GM12878 (cell line): ENCODE results near the gene RNF130. TPM values are rescaled to one million over a fixed set of nuclear protein-coding genes. Genes with fewer than 3 reads are reported as not detected.

ENCODE experiments used
- ATAC-seq: fragments of 200-7000 bp; cut with Tn5 transposase; 3 replicates; pipeline ENCODE4 v1.9.1; 2020; ENCODE audit warnings: mild to moderate bottlenecking, moderate library complexity
- BruUV-seq: library from RNA; stranded (reverse); fragments of 400-500 nt; replicated peaks from 2 replicates; lab custom pipeline; 2021; lab: Mats Ljungman, UMichigan
- CTCF ChIA-PET: fragments of 300-600 bp; sonication (Branson Sonifier 250); formaldehyde crosslinking; extraction: SDS; loops from one replicate; lab custom pipeline; 2021; ENCODE audit warnings: inconsistent platforms; lab: Yijun Ruan, JAX
- POLR2A ChIA-PET: fragments of 350-600 bp; formaldehyde crosslinking; extraction: SDS; loops from one replicate; lab custom pipeline; 2021; ENCODE audit warnings: inconsistent platforms; lab: Charles Lee
- RAD21 ChIA-PET: fragments of 300-600 bp; sonication (Branson Sonifier 250); formaldehyde crosslinking; loops from one replicate; lab custom pipeline; 2023; ENCODE audit warnings: antibody characterized with exemption; ENCODE audit not compliant: unreplicated experiment; lab: Charles Lee
- SMC1A ChIA-PET: fragments of 300-600 bp; sonication (Branson Sonifier 250); formaldehyde crosslinking; loops from one replicate; lab custom pipeline; 2023; ENCODE audit not compliant: unreplicated experiment, uncharacterized antibody; lab: Charles Lee
- DNase-seq: peaks from one replicate; pipeline ENCODE4 v3.0.0-alpha.2; 2011; ENCODE audit warnings: low read depth, low spot score
- FAIRE-seq: peaks from 3 replicates; lab custom pipeline; 2011; peaks lifted over from hg19 to GRCh38; lab: Jason Lieb, UNC
- H2AFZ ChIP-seq: 2 replicates; pipeline ENCODE4 v1.6.0; 2011; ENCODE audit warnings: low read depth, low read length, control low read depth; ENCODE audit not compliant: control insufficient read depth
- H3K27ac ChIP-seq: 2 replicates; pipeline ENCODE4 v1.5.1; 2011; ENCODE audit warnings: control low read depth; ENCODE audit not compliant: control insufficient read depth, insufficient read depth
- H3K27me3 ChIP-seq, 2 experiments: replicated peaks in 1 of 2; 2 replicates each; pipeline versions ENCODE4 v1.6.0 to v1.6.1; 2011; ENCODE audit warnings: low read length in 1 of 2; ENCODE audit not compliant: control insufficient read depth in 2 of 2, insufficient read depth in 2 of 2
- H3K36me3 ChIP-seq, 2 experiments: 2 replicates each; pipeline ENCODE4 v1.5.1; 2011; ENCODE audit warnings: low read length in 1 of 2; ENCODE audit not compliant: control insufficient read depth in 2 of 2, insufficient read depth in 2 of 2
- H3K4me1 ChIP-seq: 2 replicates; pipeline ENCODE4 v1.6.1; 2011; ENCODE audit warnings: mild to moderate bottlenecking, low read length, moderate library complexity, mixed read lengths; ENCODE audit not compliant: control insufficient read depth, insufficient read depth
- H3K4me2 ChIP-seq: 2 replicates; pipeline ENCODE4 v1.6.0; 2011; ENCODE audit warnings: control low read depth; ENCODE audit not compliant: control insufficient read depth, insufficient read depth
- H3K4me3 ChIP-seq: fragments of 200-600 bp; sonication (generic); 2 replicates; pipeline ENCODE4 v1.5.1; 2016
- H3K79me2 ChIP-seq: 2 replicates; pipeline ENCODE4 v1.6.0; 2011; ENCODE audit warnings: low read length; ENCODE audit not compliant: control insufficient read depth, insufficient read depth
- H3K9ac ChIP-seq: 2 replicates; pipeline ENCODE4 v1.8.0; 2011; ENCODE audit warnings: low read length, control low read depth, mixed read lengths; ENCODE audit not compliant: control insufficient read depth, insufficient read depth
- H3K9me3 ChIP-seq: replicated peaks from 3 replicates; pipeline ENCODE4 v1.5.1; 2011; ENCODE audit warnings: mild to moderate bottlenecking, low read length; ENCODE audit not compliant: control insufficient read depth, insufficient read depth
- H4K20me1 ChIP-seq: 2 replicates; pipeline ENCODE4 v1.6.0; 2011; ENCODE audit not compliant: control insufficient read depth, insufficient read depth
- CHD4 ChIP-seq: fragments of 200-600 bp; sonication (generic); IDR thresholded peaks from 2 replicates; pipeline ENCODE4 v1.6.1; 2016; ENCODE audit warnings: mild to moderate bottlenecking
- EED ChIP-seq: sonication (generic); IDR thresholded peaks from 2 replicates; pipeline ENCODE4 v1.6.1; 2016; ENCODE audit warnings: antibody characterized with exemption, low read depth
- EZH2 ChIP-seq: IDR thresholded peaks from 2 replicates; pipeline ENCODE4 v1.6.1; 2012; ENCODE audit warnings: low read depth, mild to moderate bottlenecking, control low read depth, inconsistent platforms, low read length, borderline replicate concordance; ENCODE audit not compliant: control insufficient read depth
- FOXK2 ChIP-seq: fragments of 450-650 bp; IDR thresholded peaks from 2 replicates; pipeline ENCODE4 v1.6.1; 2017; ENCODE audit warnings: mild to moderate bottlenecking, moderate library complexity
- KDM1A ChIP-seq: fragments of 200-600 bp; sonication (generic); IDR thresholded peaks from 2 replicates; pipeline ENCODE4 v1.6.1; 2016; ENCODE audit warnings: borderline replicate concordance
- NBN ChIP-seq: fragments of 450-650 bp; IDR thresholded peaks from 2 replicates; pipeline ENCODE4 v1.6.1; 2016
- NFYA ChIP-seq: IDR thresholded peaks from 2 replicates; pipeline ENCODE4 v1.6.1; 2011; ENCODE audit warnings: low read depth, mild to moderate bottlenecking, low read length, improper control_type of control experiment, borderline replicate concordance
- PAX8 ChIP-seq: fragments of 450-650 bp; IDR thresholded peaks from 2 replicates; pipeline ENCODE4 v1.6.1; 2017; ENCODE audit warnings: mild to moderate bottlenecking, moderate library complexity
- SIX5 ChIP-seq: IDR thresholded peaks from 2 replicates; pipeline ENCODE4 v1.6.1; 2011; ENCODE audit warnings: mild to moderate bottlenecking, low read depth, low read length, moderate library complexity; ENCODE audit not compliant: severe bottlenecking
- SUZ12 ChIP-seq: fragments of 200-600 bp; sonication (generic); IDR thresholded peaks from one replicate; pipeline ENCODE4 v1.6.1; 2018; ENCODE audit warnings: antibody characterized with exemption, mild to moderate bottlenecking; ENCODE audit not compliant: unreplicated experiment
- WGBS: methylation state at CpG from one replicate; pipeline ENCODE4 v1.1.6; 2016; ENCODE audit warnings: low lambda C conversion rate; ENCODE audit not compliant: insufficient replicate concordance, insufficient coverage; ENCODE audit errors: missing lambda C conversion rate; 5-methylcytosine and 5-hydroxymethylcytosine counted together
- in situ Hi-C: fragments of 300-500 bp; cut with MboI; formaldehyde crosslinking; loops from 9 replicates; pipeline ENCODE4 v1.14.3; 2018; ENCODE audit warnings: mixed read lengths
- intact Hi-C: fragments of 100-400 bp; cut with micrococcal nuclease; formaldehyde crosslinking; loops from one replicate; pipeline ENCODE4 v1.14.2; 2022; ENCODE audit not compliant: unreplicated experiment
- polyA plus RNA-seq, 11 experiments: library from polyadenylated mRNA; depleted of rRNA in 4 of 11; unstranded in 6 of 11; stranded (reverse) in 5 of 11; fragments of >200 nt; fragmentation: Nextera tagmentation in 4 of 11; fragmentation: Illumina TruSeq in 1 of 11; extraction: Ambion mirVana in 4 of 11; extraction: Trizol in 1 of 11; gene quantifications; 1 replicate in 1 of 11; 2 replicates in 10 of 11; pipeline versions ENCODE4 v1.2.1 to v1.2.3, GENCODE V29; 2011 to 2016; ENCODE audit warnings: inconsistent platforms in 2 of 11, missing spikeins in 2 of 11, low read depth in 1 of 11
- total RNA-seq, 4 experiments: library from RNA; depleted of rRNA in 3 of 4; stranded (reverse); fragments of >200 nt in 3 of 4; fragmentation: Illumina TruSeq in 1 of 4; extraction: Trizol in 1 of 4; gene quantifications; 2 replicates each; pipeline versions ENCODE4 v1.2.1 to v1.2.3, GENCODE V29; 2013 to 2021
- TF ChIP-seq, protein P1 (sequence below): fragments of 150-350 bp; IDR thresholded peaks from 2 replicates; pipeline ENCODE4 v1.6.1; 2014; ENCODE audit warnings: mild to moderate bottlenecking, low read depth, low read length
- TF ChIP-seq, protein P2 (sequence below): IDR thresholded peaks from 2 replicates; pipeline ENCODE4 v1.6.1; 2011; ENCODE audit warnings: low read depth, mild to moderate bottlenecking, low read length, moderate library complexity, borderline replicate concordance; ENCODE audit errors: extremely low read depth
- TF ChIP-seq, protein P3 (sequence below): fragments of 450-650 bp; IDR thresholded peaks from 2 replicates; pipeline ENCODE4 v1.6.1; 2016; ENCODE audit warnings: mild to moderate bottlenecking, moderate library complexity, borderline replicate concordance
- TF ChIP-seq, protein P4 (sequence below): fragments of 450-650 bp; IDR thresholded peaks from 2 replicates; pipeline ENCODE4 v1.6.1; 2018; ENCODE audit warnings: mild to moderate bottlenecking, low read depth, moderate library complexity; ENCODE audit not compliant: partially characterized antibody

RNF130 gene
- total and polyA plus RNA-seq, 10 of the 15 experiments (the other 5 are each of a cell fraction or from before 2014, with no cell fraction given) = 0.04 to 0.36 (median 0.11) TPM; not detected in 1

- ChIA-PET SMC1A (no interaction called here), CTCF (interaction anchor here (0.9 to 1.7 kb wide), 3 partner anchors 10 to 153 kb away, joined by 3 to 8 read pairs (median 3); no protein-coding TSS in a partner anchor), RAD21 (interaction anchor here (1.6 kb wide), 1 partner anchor 115 kb away, joined by 4 read pairs; no protein-coding TSS in a partner anchor), POLR2A (no interaction called here)
- Histone ChIP-seq H3K36me3 (no peaks in the 10 kb centered on the region), H3K4me2 (no peak overlapping the region), H3K27ac (no peak overlapping the region), H4K20me1 (no peaks in the 10 kb centered on the region), H2AFZ (no peak overlapping the region), H3K9ac (no peak overlapping the region), H3K4me1 (peaks cover 7% of the 10 kb centered on the region), H3K4me3 (no peak overlapping the region), H3K79me2 (no peaks in the 10 kb centered on the region), H3K27me3 (no peaks in the 10 kb centered on the region), H3K9me3 (no peaks in the 10 kb centered on the region)
- ATAC-seq (no peak), DNase-seq (no peak), FAIRE-seq (no peak)
- whole genome bisulfite sequencing = 100% methylated on average over 6 of the region's 6 CpGs
- TF ChIP-seq, protein P1, sequence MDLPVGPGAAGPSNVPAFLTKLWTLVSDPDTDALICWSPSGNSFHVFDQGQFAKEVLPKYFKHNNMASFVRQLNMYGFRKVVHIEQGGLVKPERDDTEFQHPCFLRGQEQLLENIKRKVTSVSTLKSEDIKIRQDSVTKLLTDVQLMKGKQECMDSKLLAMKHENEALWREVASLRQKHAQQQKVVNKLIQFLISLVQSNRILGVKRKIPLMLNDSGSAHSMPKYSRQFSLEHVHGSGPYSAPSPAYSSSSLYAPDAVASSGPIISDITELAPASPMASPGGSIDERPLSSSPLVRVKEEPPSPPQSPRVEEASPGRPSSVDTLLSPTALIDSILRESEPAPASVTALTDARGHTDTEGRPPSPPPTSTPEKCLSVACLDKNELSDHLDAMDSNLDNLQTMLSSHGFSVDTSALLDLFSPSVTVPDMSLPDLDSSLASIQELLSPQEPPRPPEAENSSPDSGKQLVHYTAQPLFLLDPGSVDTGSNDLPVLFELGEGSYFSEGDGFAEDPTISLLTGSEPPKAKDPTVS = no peak
- TF ChIP-seq CHD4 (no peak), NBN (no peak), KDM1A (no peak), PAX8 (no peak), SUZ12 (no peak), FOXK2 (no peak), SIX5 (no peak), EZH2 (no peak), EED (no peak), NFYA (no peak)
- TF ChIP-seq, protein P2, sequence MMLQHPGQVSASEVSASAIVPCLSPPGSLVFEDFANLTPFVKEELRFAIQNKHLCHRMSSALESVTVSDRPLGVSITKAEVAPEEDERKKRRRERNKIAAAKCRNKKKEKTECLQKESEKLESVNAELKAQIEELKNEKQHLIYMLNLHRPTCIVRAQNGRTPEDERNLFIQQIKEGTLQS = no peak
- TF ChIP-seq, protein P3, sequence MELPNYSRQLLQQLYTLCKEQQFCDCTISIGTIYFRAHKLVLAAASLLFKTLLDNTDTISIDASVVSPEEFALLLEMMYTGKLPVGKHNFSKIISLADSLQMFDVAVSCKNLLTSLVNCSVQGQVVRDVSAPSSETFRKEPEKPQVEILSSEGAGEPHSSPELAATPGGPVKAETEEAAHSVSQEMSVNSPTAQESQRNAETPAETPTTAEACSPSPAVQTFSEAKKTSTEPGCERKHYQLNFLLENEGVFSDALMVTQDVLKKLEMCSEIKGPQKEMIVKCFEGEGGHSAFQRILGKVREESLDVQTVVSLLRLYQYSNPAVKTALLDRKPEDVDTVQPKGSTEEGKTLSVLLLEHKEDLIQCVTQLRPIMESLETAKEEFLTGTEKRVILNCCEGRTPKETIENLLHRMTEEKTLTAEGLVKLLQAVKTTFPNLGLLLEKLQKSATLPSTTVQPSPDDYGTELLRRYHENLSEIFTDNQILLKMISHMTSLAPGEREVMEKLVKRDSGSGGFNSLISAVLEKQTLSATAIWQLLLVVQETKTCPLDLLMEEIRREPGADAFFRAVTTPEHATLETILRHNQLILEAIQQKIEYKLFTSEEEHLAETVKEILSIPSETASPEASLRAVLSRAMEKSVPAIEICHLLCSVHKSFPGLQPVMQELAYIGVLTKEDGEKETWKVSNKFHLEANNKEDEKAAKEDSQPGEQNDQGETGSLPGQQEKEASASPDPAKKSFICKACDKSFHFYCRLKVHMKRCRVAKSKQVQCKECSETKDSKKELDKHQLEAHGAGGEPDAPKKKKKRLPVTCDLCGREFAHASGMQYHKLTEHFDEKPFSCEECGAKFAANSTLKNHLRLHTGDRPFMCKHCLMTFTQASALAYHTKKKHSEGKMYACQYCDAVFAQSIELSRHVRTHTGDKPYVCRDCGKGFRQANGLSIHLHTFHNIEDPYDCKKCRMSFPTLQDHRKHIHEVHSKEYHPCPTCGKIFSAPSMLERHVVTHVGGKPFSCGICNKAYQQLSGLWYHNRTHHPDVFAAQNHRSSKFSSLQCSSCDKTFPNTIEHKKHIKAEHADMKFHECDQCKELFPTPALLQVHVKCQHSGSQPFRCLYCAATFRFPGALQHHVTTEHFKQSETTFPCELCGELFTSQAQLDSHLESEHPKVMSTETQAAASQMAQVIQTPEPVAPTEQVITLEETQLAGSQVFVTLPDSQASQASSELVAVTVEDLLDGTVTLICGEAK = no peak
- TF ChIP-seq, protein P4, sequence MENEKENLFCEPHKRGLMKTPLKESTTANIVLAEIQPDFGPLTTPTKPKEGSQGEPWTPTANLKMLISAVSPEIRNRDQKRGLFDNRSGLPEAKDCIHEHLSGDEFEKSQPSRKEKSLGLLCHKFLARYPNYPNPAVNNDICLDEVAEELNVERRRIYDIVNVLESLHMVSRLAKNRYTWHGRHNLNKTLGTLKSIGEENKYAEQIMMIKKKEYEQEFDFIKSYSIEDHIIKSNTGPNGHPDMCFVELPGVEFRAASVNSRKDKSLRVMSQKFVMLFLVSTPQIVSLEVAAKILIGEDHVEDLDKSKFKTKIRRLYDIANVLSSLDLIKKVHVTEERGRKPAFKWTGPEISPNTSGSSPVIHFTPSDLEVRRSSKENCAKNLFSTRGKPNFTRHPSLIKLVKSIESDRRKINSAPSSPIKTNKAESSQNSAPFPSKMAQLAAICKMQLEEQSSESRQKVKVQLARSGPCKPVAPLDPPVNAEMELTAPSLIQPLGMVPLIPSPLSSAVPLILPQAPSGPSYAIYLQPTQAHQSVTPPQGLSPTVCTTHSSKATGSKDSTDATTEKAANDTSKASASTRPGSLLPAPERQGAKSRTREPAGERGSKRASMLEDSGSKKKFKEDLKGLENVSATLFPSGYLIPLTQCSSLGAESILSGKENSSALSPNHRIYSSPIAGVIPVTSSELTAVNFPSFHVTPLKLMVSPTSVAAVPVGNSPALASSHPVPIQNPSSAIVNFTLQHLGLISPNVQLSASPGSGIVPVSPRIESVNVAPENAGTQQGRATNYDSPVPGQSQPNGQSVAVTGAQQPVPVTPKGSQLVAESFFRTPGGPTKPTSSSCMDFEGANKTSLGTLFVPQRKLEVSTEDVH = no peak
- BruUV-seq = no TSS peak
- in situ Hi-C loops = no loop called here
- intact Hi-C loops = no loop called here
Observed at GRCh38 chr5:179916523-179916922, 155.0 kb downstream of the RNF130 start.
